ENCODE measurements around the gene ANKFN1. TPM values are rescaled to one million over a fixed set of nuclear protein-coding genes. Genes with fewer than 3 reads are reported as not detected.

ANKFN1 gene
- total RNA-seq, 4 donors from 2014 or later = 0.13 to 1.4 (median 0.75) TPM

DNA sequence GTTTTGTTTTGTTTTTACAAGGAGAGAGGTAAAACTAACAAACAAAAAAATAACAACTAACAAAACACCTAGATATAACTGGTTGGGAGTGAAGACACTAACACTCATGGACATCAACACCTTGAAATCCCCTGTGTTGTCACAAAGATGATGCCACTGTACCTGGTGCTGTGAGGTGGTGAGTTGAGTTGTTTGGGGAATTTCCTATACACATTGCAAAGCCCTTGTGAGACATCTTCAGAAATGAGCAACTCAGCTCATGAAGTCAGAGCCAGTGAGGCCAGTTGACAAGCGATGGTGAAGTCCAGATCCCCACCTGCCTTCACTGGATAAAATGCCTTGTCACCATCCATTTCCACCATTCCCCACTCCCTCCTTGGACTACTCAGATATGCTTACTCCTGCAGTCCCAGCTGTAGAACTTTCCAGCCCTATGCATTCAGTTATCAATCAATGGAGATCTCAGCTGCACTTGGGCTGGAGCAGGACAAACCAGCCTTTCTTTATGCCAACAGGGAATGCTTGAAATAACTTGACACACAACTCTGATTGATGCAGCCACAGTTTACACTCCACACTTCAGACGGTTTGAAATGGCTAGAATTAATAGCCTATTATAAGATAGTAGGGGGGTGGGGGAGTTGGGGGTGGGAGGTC is 22.2 kb downstream of the ANKFN1 start:
- no peak for TF ChIP-seq EP300 (IDR thresholded peaks at IDR 0.05)
- no peak for TF ChIP-seq POLR2AphosphoS5 (IDR thresholded peaks at IDR 0.05)
- no peak for TF ChIP-seq CTCF (IDR thresholded peaks at IDR 0.05)
- TF ChIP-seq POLR2A (IDR thresholded peaks at IDR 0.05) = no peak
- H3K27me3 ChIP-seq = no peaks in the 10 kb centered on the region
- H3K4me1 ChIP-seq = peaks cover 0 to 46% (median 5%) of the 10 kb centered on the region in 3 donors
- H3K27ac ChIP-seq = peak overlapping the region in 2 of 4 donors; percentile 25 to 30
- no peaks in the 10 kb centered on the region for H3K36me3 ChIP-seq
- 10 to 71% methylated on average over 1 of the region's 2 CpGs for WGBS, 2 donors (ENCODE audit: low coverage in 1 of 2)
- no peak for ATAC-seq
- H3K4me3 ChIP-seq = no peak overlapping the region
- H3K9me3 ChIP-seq = no peaks in the 10 kb centered on the region

DNA sequence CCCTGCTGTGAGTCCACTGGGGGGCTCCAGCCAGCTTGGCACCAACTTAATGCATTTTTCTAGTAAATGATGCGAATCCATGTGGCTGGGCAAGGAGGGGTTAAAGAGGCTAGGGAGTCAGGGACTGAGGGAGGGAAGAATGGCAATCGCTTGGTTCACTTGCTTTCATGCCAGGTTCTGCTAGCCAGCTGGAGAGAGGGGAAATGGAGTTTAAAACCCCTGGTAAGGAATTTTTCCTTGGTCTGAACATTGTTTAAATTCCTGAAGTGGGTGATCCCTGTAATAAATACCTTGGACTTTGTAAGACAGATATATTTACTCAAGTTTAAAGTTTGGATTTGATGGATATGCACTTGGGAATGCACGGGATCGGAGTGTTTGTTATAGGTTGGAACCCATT is 22.8 kb downstream of the ANKFN1 start:
- Histone ChIP-seq H3K27me3 (no peaks in the 10 kb centered on the region), H3K4me1 (peaks cover 0 to 43% (median 5%) of the 10 kb centered on the region in 3 donors), H3K9me3 (no peaks in the 10 kb centered on the region), H3K4me3 (no peak overlapping the region), H3K27ac (peak overlapping the region in 2 of 4 donors; percentile 25 to 30), H3K36me3 (no peaks in the 10 kb centered on the region)
- ATAC-seq = no peak
- TF ChIP-seq POLR2A (IDR thresholded peaks at IDR 0.05) (no peak), POLR2AphosphoS5 (IDR thresholded peaks at IDR 0.05) (no peak), CTCF (IDR thresholded peaks at IDR 0.05) (no peak), EP300 (IDR thresholded peaks at IDR 0.05) (no peak)
- WGBS, 2 donors (ENCODE audit: low coverage in 1 of 2) = 13 to 23% methylated on average over 3 to 4 of the region's 4 CpGs

- WGBS, 2 donors (ENCODE audit: low coverage in 1 of 2) = 70 to 76% methylated on average over 2 of the region's 2 CpGs
These were observed 24.1 kb downstream of the ANKFN1 start for GRCh38 chr17:56177361-56177760.

GRCh38 chr17:56178203-56178602 is 24.9 kb downstream of the ANKFN1 start:
- TF ChIP-seq EP300 (IDR thresholded peaks at IDR 0.05) (no peak), POLR2A (IDR thresholded peaks at IDR 0.05) (no peak), POLR2AphosphoS5 (IDR thresholded peaks at IDR 0.05) (no peak), CTCF (IDR thresholded peaks at IDR 0.05) (no peak)
- no peak overlapping the region for H3K4me3 ChIP-seq
- no peak overlapping the region for H3K27ac ChIP-seq
- 88 to 89% methylated on average over 5 of the region's 5 CpGs for WGBS, 2 donors (ENCODE audit: low coverage in 1 of 2)
- no peaks in the 10 kb centered on the region for H3K27me3 ChIP-seq
- no peaks in the 10 kb centered on the region for H3K9me3 ChIP-seq
- ATAC-seq = no peak
- no peaks in the 10 kb centered on the region for H3K36me3 ChIP-seq
- peaks cover 0 to 27% (median 5%) of the 10 kb centered on the region in 3 donors for H3K4me1 ChIP-seq

More at GRCh38 chr17:56177361-56177760, 24.1 kb downstream of the ANKFN1 start:
- peaks cover 0 to 35% (median 5%) of the 10 kb centered on the region in 3 donors for H3K4me1 ChIP-seq
- H3K36me3 ChIP-seq = no peaks in the 10 kb centered on the region
- TF ChIP-seq CTCF (IDR thresholded peaks at IDR 0.05) (no peak), POLR2A (IDR thresholded peaks at IDR 0.05) (no peak), POLR2AphosphoS5 (IDR thresholded peaks at IDR 0.05) (no peak), EP300 (IDR thresholded peaks at IDR 0.05) (no peak)
- peak overlapping the region in 1 of 4 donors; percentile 30 for H3K27ac ChIP-seq
- ATAC-seq = no peak
- H3K4me3 ChIP-seq = no peak overlapping the region
- H3K27me3 ChIP-seq = no peaks in the 10 kb centered on the region
- no peaks in the 10 kb centered on the region for H3K9me3 ChIP-seq

GRCh38 chr17:56182081-56182480 is 28.8 kb downstream of the ANKFN1 start:
- no peaks in the 10 kb centered on the region for H3K36me3 ChIP-seq
- no peaks in the 10 kb centered on the region for H3K4me1 ChIP-seq
- no peak for TF ChIP-seq POLR2A (IDR thresholded peaks at IDR 0.05)
- TF ChIP-seq EP300 (IDR thresholded peaks at IDR 0.05) = no peak
- no peak for TF ChIP-seq CTCF (IDR thresholded peaks at IDR 0.05)
- no peak for TF ChIP-seq POLR2AphosphoS5 (IDR thresholded peaks at IDR 0.05)
- no peak for ATAC-seq
- WGBS, 2 donors (ENCODE audit: low coverage in 1 of 2) = 75% methylated on average over 1 of the region's 1 CpG; no CpG with 5 or more reads in 1 of the 2 donors
- no peak overlapping the region for H3K4me3 ChIP-seq
- no peaks in the 10 kb centered on the region for H3K27me3 ChIP-seq
- H3K9me3 ChIP-seq = no peaks in the 10 kb centered on the region
- H3K27ac ChIP-seq = no peak overlapping the region
